Measurements from ENCODE around the gene NAT8L. TPM values are rescaled to one million over a fixed set of nuclear protein-coding genes. Genes with fewer than 3 reads are reported as not detected.
A peak's percentile ranks its signal among the peaks of the same experiment; 100 is the strongest.

The NAT8L gene
- total RNA-seq, 1 experiment from 2014 or later = 1.7 TPM

- H3K27ac ChIP-seq = peak overlapping the region; percentile 68; the same call in 1 of the 2 replicates
- no peaks in the 10 kb centered on the region for H3K36me3 ChIP-seq
- H3K4me1 ChIP-seq = peaks cover 16% of the 10 kb centered on the region
- H3K9me3 ChIP-seq (replicated peaks) = peaks cover 11% of the 10 kb centered on the region
- no peak for DNase-seq
- H3K4me3 ChIP-seq = no peak overlapping the region
- H3K27me3 ChIP-seq = no peaks in the 10 kb centered on the region
These were observed 43.1 kb downstream of the NAT8L start for GRCh38 chr4:2102045-2102883.

DNA sequence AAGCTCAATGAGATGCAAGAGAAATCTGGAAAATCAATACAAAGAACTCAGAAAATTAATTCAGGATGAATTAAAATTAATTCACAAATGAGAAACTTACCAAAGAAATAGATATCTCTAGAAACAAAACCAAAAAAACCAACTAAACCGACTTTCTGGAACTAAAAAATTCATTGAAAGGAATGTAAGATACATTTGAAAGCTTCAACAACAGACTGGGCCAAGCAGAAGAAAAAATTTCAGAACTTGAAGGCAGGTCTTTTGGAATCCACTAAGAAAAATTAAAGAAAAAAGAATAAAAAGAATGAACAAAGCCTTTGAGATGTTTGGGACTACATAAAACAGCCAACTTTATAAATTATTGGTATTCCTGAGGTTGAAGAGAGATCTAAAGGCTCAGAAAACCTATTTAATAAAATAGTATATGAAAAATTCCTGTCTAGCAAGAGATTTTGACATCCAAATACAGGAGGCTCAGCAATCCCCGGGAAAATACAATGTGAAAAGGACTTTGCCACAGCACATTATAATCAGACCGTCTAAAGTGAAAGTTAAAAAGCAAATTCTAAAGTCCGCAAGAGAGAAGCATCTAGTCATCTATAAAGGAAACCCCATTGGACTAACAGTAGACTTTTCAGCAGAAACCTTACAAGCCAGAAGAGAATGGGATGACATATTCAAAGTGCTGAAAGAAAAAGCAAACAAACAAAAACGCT, 44.2 kb downstream of the NAT8L start:
- H3K36me3 ChIP-seq = no peaks in the 10 kb centered on the region
- peaks cover 16% of the 10 kb centered on the region for H3K4me1 ChIP-seq
- no peak overlapping the region for H3K4me3 ChIP-seq
- H3K9me3 ChIP-seq (replicated peaks) = peaks cover 11% of the 10 kb centered on the region
- no peak overlapping the region for H3K27ac ChIP-seq
- no peaks in the 10 kb centered on the region for H3K27me3 ChIP-seq
- no peak for DNase-seq

GRCh38 chr4:2103843-2104547, 44.9 kb downstream of the NAT8L start:
- Histone ChIP-seq H3K27ac (no peak overlapping the region), H3K4me3 (no peak overlapping the region), H3K4me1 (peaks cover 16% of the 10 kb centered on the region), H3K36me3 (no peaks in the 10 kb centered on the region), H3K9me3 (replicated peaks) (peaks cover 11% of the 10 kb centered on the region), H3K27me3 (no peaks in the 10 kb centered on the region)
- no peak for DNase-seq

DNA sequence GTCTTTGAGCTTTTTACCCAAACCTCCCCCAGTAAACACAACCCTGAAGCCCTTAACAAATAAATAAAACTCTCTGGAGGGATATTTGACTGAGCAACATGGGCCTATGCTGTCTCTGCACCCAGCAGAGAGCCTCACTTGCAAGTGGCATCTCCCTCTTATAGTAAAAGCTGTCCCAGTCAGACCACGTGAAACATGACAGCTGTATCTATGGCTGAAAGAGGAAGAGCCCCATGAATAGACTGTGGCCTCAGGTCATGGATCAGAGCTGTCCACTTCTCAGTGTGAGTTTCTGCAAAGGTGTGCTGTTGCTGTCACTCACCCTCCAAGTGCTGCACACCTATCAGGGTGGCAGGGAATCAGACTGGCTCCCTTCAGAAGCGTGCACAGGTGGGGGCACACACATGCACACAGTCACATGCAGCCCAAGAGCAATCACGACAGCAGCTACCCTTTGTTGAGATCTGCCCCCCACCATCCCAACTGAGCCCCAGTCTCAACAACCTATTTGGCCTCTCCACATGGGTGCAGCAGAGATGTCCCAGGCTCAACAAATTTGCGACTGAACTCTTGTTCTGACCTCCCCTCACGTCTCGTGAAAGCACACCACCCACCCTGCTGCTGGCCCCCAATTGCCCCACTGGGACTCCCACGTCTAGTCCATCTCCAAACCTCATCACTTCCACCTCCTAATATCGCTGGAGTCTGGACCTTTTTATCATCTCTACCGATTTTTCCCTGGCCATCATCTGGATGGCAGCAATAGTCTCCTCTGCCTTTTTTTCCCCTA, 45.6 kb downstream of the NAT8L start:
- Histone ChIP-seq H3K27ac (no peak overlapping the region), H3K9me3 (replicated peaks) (peaks cover 11% of the 10 kb centered on the region), H3K4me1 (peaks cover 16% of the 10 kb centered on the region), H3K4me3 (no peak overlapping the region), H3K36me3 (no peaks in the 10 kb centered on the region), H3K27me3 (no peaks in the 10 kb centered on the region)
- DNase-seq = no peak

DNA sequence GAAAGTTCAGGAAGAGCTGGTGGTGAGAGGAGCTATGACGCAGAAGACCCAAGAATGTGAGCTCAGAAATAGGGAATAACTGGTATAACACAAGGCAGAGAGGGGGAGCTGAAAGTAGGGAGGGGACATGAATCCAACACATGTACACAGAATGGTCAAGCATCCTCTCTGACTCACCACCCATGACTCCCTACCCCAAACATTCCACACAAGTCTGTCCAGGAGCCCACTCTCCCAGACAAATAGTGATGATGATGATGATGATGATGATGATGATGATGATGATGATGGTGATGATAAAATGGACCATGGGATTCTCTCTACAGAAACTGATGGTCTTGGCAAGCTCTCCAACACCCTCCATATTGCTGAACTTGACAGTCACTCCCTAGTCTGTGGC, 46.4 kb downstream of the NAT8L start:
- DNase-seq = no peak
- Histone ChIP-seq H3K9me3 (replicated peaks) (peaks cover 11% of the 10 kb centered on the region), H3K4me3 (no peak overlapping the region), H3K36me3 (no peaks in the 10 kb centered on the region), H3K27me3 (no peaks in the 10 kb centered on the region), H3K4me1 (peaks cover 14% of the 10 kb centered on the region), H3K27ac (no peak overlapping the region)

DNA sequence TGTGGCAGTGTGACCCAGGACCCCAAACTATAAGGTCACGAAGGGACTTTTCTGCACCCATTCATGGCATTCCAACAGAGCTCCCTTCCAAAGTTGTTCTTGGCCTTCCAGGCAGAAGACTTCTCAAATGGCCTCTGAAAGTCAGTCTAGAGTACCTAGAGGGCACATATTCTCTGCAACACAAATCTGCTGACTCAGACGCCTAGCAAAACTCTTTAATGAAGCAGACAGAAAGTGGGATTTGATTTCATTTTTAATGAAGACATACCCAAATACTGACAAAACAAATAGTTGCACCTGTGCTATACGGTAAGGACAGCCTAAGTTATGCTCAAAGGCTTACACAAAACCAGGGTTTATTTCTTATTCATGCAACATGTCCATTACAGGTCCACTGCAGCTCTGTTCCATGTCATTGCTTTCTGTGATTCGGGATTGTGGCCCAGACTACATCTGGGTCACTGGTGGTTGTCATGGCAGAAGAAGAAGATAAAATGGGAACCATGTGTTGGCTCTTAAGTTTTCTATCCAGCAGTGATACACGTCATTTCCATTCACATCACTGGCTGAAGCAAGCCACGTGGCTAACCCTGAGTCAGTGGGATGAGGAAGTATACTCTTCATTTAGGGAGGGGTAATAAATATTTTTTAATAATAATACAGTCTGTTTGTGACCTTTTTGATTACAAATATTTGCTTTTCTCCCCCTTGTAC, 57.7 kb downstream of the NAT8L start:
- H3K27me3 ChIP-seq = peaks cover 3% of the 10 kb centered on the region; the same call in 1 of the 2 replicates
- no peaks in the 10 kb centered on the region for H3K9me3 ChIP-seq (replicated peaks)
- H3K27ac ChIP-seq = no peak overlapping the region
- H3K36me3 ChIP-seq = no peaks in the 10 kb centered on the region
- no peak overlapping the region for H3K4me3 ChIP-seq
- H3K4me1 ChIP-seq = no peaks in the 10 kb centered on the region
- no peak for DNase-seq

Other genes starting within 250 kb of the NAT8L start
- gene LETM1, start 203.2 kb upstream of the NAT8L start, total RNA-seq (2014; rRNA removed; shearing (Covaris generic)) = 44.3 and 54.4 TPM in 2 replicates
- gene NSD2, start 187.9 kb upstream of the NAT8L start, total RNA-seq (2014; rRNA removed; shearing (Covaris generic)) = 120 and 138 TPM in 2 replicates
- 21.1 and 24.0 TPM in 2 replicates for gene NELFA, start 50.4 kb upstream of the NAT8L start, total RNA-seq (2014; rRNA removed; shearing (Covaris generic))
- gene HAUS3, start 182.8 kb downstream of the NAT8L start, total RNA-seq (2014; rRNA removed; shearing (Covaris generic)) = 25.0 and 29.1 TPM in 2 replicates
- 1.3 and 1.4 TPM in 2 replicates for gene POLN, start 182.8 kb downstream of the NAT8L start, total RNA-seq (2014; rRNA removed; shearing (Covaris generic))
- gene MXD4, start 202.8 kb downstream of the NAT8L start, total RNA-seq (2014; rRNA removed; shearing (Covaris generic)) = 5.7 and 7.1 TPM in 2 replicates

All from SJCRH30 (cell line).